T-helper 2 cell treated with Interferon-gamma antibody and Interleukin-4, amounts not matched to agents 5 μg/mL and 100 μg/mL, for 36 hours (primary cell): ENCODE data around the gene CRISP2.
"Not testable (repeated sequence)": the region's sequence is repeated elsewhere in the genome, so short reads cannot be mapped to it uniquely, and the experiment has no call there.

ENCODE experiments used
- DNase-seq: peaks from one replicate; pipeline ENCODE4 v3.0.0; 2021; ENCODE audit warnings: low spot score
- H3K27ac Mint-ChIP-seq: one replicate; pipeline ENCODE4 v1.8.0; 2021; ENCODE audit warnings: mild to moderate bottlenecking, mixed read lengths
- H3K27me3 Mint-ChIP-seq: one replicate; pipeline ENCODE4 v1.8.0; 2021; ENCODE audit warnings: low read depth, mixed read lengths
- H3K36me3 Mint-ChIP-seq: one replicate; pipeline ENCODE4 v1.8.0; 2021; ENCODE audit warnings: low read depth, mixed read lengths
- H3K4me1 Mint-ChIP-seq: one replicate; pipeline ENCODE4 v1.8.0; 2021; ENCODE audit warnings: low read depth, mixed read lengths
- H3K4me3 Mint-ChIP-seq: one replicate; pipeline ENCODE4 v1.8.0; 2022; ENCODE audit warnings: mild to moderate bottlenecking, moderate library complexity, mixed read lengths
- H3K9me3 Mint-ChIP-seq: one replicate; pipeline ENCODE4 v1.8.0; 2021; ENCODE audit warnings: mixed read lengths

The CRISP2 gene

DNA sequence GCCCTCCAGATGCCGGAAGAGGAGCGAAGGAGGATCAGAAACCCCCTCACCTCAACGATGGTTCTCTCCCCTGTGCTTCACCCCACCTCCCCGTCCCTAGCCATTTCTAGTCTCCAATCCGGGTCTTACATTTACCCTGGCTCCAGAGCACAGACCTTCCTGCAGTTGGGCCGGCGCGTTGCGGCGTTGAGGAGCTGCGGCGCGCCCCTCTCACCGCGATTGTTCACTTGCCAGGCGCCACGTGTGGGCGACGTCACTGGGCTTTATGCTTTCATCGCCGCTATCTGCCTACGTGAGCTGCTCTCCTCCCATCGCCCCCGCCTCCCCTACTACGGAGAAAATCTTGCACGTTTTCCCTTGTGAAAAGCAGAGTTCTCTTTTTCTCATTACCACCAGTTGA, at the start of gene CRISP2:
Gene CRISP2 (minus strand): TSS at position 198 of the 400 bp plus-strand sequence. CDS start 4,347 bp downstream, outside the sequence.
- H3K4me3 Mint-ChIP-seq = no peak within 1 kb of the TSS
- DNase-seq = no peak
- H3K27me3 Mint-ChIP-seq = no peaks in the 10 kb centered on the region
- peaks cover 10% of the 10 kb centered on the region for H3K9me3 Mint-ChIP-seq
- no peaks in the 10 kb centered on the region for H3K4me1 Mint-ChIP-seq
- H3K36me3 Mint-ChIP-seq = no peaks in the 10 kb centered on the region
- H3K27ac Mint-ChIP-seq = no peak within 1 kb of the TSS

GRCh38 chr6:49744259-49744658, 30.9 kb upstream of the CRISP2 start, which contains the start of gene CRISP3:
CRISP3 (minus strand) TSS chr6:49744388; CDS start chr6:49744367, 21 bp downstream.
- no peak for DNase-seq
- H3K36me3 Mint-ChIP-seq = no peaks in the 10 kb centered on the region
- H3K9me3 Mint-ChIP-seq = no peaks in the 10 kb centered on the region
- no peak within 1 kb of the TSS for H3K4me3 Mint-ChIP-seq
- H3K27ac Mint-ChIP-seq = no peak within 1 kb of the TSS
- H3K27me3 Mint-ChIP-seq = no peaks in the 10 kb centered on the region
- H3K4me1 Mint-ChIP-seq = no peaks in the 10 kb centered on the region

DNA sequence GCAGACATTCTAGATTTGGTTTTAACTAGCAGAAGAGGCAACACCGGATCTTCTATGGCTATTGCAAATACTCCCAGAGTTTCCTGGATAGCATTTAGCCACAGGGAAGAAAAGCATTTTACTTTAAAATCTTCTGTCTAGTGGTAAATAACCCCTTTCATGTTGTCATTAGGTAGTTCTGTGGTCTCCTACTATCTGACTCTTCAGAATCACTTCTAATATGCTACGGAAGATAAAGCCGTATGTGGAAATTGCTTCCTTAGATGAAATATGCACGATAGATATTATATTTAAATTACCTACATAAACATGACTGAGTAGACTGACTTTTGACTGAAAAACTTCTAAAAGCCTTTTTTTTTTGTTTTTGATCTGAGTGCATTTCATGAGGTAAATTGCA, 30.1 kb upstream of the CRISP2 start:
- Mint-ChIP-seq H3K27ac (no peak overlapping the region), H3K9me3 (no peaks in the 10 kb centered on the region), H3K27me3 (no peaks in the 10 kb centered on the region), H3K4me1 (no peaks in the 10 kb centered on the region), H3K4me3 (no peak overlapping the region), H3K36me3 (no peaks in the 10 kb centered on the region)
- no peak for DNase-seq

DNA sequence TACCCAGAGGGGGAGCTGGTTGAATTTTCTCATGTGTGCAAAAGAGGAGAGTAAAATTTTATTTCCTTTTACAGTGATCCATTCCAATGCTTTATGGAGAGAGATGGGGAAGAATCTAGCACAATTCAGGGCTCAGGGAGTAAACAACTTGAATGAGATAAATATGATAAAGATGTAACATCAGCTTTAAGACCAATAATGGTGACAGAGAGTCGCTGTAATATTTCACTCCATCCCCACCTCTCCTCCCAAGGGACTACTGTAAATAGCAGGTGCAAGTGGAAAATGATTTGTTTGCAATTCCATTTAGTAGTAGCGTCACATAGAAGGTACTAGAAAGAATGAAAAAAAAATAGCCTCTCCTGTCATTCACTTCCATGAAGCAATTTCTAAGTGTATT, 26.1 kb upstream of the CRISP2 start:
- Mint-ChIP-seq H3K27ac (no peak overlapping the region), H3K36me3 (no peaks in the 10 kb centered on the region), H3K4me1 (no peaks in the 10 kb centered on the region), H3K4me3 (no peak overlapping the region), H3K27me3 (no peaks in the 10 kb centered on the region), H3K9me3 (no peaks in the 10 kb centered on the region)
- no peak for DNase-seq

DNA sequence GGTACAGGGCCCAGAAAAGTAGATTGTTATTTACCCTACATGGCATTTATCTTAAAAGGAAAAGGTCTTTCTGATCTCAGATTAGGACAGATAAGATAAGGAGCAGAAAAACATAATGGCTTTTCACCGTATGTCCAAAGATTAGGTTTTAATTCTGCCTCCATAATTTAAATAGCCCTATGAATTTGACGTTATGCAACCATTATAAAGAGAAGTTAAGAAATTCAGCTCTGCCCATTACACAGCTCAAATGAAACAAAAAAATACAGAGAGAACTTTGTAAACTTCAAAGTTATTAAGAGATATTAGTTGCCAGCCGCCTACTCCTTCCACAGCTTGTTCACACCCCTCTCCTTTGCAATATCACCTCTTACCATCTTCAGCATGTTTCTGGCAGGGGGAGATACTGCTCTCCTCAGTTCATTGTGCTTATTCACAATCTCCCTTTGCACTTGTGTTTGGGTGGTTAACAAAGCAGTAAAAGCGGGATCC, 22.7 kb upstream of the CRISP2 start:
- Mint-ChIP-seq H3K9me3 (no peaks in the 10 kb centered on the region), H3K4me1 (no peaks in the 10 kb centered on the region), H3K27ac (no peak overlapping the region), H3K36me3 (no peaks in the 10 kb centered on the region), H3K4me3 (no peak overlapping the region), H3K27me3 (no peaks in the 10 kb centered on the region)
- DNase-seq = no peak

- no peaks in the 10 kb centered on the region for H3K4me1 Mint-ChIP-seq
- no peak overlapping the region for H3K4me3 Mint-ChIP-seq
- H3K9me3 Mint-ChIP-seq = no peaks in the 10 kb centered on the region
- H3K27ac Mint-ChIP-seq = no peak overlapping the region
- H3K36me3 Mint-ChIP-seq = no peaks in the 10 kb centered on the region
- H3K27me3 Mint-ChIP-seq = no peaks in the 10 kb centered on the region
- DNase-seq = no peak
These were observed 20.3 kb upstream of the CRISP2 start for GRCh38 chr6:49733680-49734079.

- Mint-ChIP-seq H3K27ac (no peak overlapping the region), H3K36me3 (no peaks in the 10 kb centered on the region), H3K27me3 (no peaks in the 10 kb centered on the region), H3K4me3 (no peak overlapping the region), H3K9me3 (no peaks in the 10 kb centered on the region), H3K4me1 (no peaks in the 10 kb centered on the region)
- DNase-seq = no peak
These were observed 19.4 kb upstream of the CRISP2 start for GRCh38 chr6:49732781-49733180.

DNA sequence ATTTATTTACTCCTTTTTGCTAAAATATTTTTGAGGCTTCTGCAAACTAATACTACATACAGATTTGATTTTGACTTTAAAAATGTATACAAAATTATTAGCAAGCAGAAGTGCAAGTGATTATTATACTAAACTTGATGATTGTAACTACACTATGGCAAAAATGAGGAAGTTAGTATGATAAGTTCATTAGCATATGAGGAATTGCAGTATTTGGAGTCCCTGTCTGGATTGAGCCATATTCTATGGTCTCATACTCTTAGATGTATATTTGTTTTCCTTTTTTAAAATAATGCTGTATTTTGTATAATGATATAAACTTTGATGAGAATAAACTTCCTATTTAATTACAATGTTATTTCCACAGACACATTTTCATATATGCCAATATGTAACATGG, 16.9 kb upstream of the CRISP2 start:
- H3K9me3 Mint-ChIP-seq = peaks cover 4% of the 10 kb centered on the region

DNA sequence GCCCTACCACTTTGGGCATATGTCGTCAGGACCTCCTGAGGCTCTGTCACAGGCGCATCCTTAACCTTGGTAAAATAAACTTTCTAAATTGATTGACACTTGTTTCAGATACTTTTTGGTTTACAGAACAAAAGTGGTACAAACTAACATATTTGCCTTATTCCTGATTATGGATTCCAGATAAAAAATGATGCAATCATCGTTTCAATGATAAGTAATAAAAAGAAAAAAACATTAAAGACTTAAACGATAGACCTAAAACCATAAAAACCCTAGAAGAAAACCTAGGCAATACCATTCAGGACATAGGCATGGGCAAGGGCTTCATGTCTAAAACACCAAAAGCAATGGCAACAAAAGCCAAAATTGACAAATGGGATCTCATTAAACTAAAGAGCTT, 10.6 kb upstream of the CRISP2 start:
- not testable (repeated sequence) for DNase-seq, H3K36me3 Mint-ChIP-seq, H3K4me1 Mint-ChIP-seq, H3K27me3 Mint-ChIP-seq, H3K27ac Mint-ChIP-seq, H3K4me3 Mint-ChIP-seq
- peaks cover 13% of the 10 kb centered on the region for H3K9me3 Mint-ChIP-seq

More for the DNA sequence above, 16.9 kb upstream of the CRISP2 start:
- Mint-ChIP-seq H3K27ac (no peak overlapping the region), H3K36me3 (no peaks in the 10 kb centered on the region), H3K4me3 (no peak overlapping the region), H3K4me1 (no peaks in the 10 kb centered on the region), H3K27me3 (no peaks in the 10 kb centered on the region)
- no peak for DNase-seq

DNA sequence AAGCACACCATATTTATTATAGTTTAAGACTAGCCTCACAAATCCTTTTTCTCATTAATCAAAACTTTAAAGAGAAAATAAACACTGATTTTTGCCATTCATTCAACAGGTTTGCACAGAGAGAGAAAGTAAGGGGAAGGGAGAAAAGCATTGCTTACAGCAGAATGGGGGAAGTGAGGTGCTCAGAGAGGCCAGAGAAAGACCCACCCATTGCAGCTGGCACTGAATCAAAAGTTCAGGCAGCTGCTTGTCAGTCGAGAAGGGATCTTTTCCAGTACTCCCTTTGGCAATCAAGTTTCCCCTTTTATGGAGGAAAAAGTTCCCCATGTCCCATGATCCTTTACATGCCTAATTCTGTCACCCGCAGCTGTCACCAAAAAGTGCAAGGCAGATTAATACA, 8.0 kb upstream of the CRISP2 start:
- no peaks in the 10 kb centered on the region for H3K4me1 Mint-ChIP-seq
- H3K4me3 Mint-ChIP-seq = no peak overlapping the region
- no peak overlapping the region for H3K27ac Mint-ChIP-seq
- H3K36me3 Mint-ChIP-seq = no peaks in the 10 kb centered on the region
- no peaks in the 10 kb centered on the region for H3K27me3 Mint-ChIP-seq
- DNase-seq = no peak
- H3K9me3 Mint-ChIP-seq = peaks cover 13% of the 10 kb centered on the region

- DNase-seq = no peak
- H3K9me3 Mint-ChIP-seq = peaks cover 9% of the 10 kb centered on the region
- H3K4me3 Mint-ChIP-seq = no peak overlapping the region
- no peaks in the 10 kb centered on the region for H3K4me1 Mint-ChIP-seq
- H3K36me3 Mint-ChIP-seq = no peaks in the 10 kb centered on the region
- no peaks in the 10 kb centered on the region for H3K27me3 Mint-ChIP-seq
- H3K27ac Mint-ChIP-seq = no peak overlapping the region
These were observed 7.0 kb upstream of the CRISP2 start for GRCh38 chr6:49720372-49720771.

DNA sequence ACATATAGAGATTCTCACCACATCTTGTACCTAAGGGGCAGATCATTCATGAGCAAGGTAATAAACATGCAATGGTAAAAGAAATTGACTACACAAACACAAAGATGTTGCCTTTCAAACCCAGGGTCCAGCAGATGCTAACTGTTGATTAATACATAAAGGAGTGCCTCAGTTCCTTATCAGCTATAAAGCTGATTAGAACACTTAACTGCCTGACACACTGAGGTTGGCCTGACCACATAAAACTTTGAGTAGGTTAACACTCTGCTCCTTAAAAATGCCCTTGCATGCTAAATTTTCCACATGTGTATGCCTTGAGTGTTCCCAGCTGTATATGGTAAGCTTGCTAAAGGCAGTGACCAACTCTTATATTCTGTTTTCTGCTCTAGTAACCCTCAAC, 14.9 kb downstream of the CRISP2 start:
- H3K4me3 Mint-ChIP-seq = no peak overlapping the region
- no peaks in the 10 kb centered on the region for H3K4me1 Mint-ChIP-seq
- no peaks in the 10 kb centered on the region for H3K36me3 Mint-ChIP-seq
- peaks cover 10% of the 10 kb centered on the region for H3K9me3 Mint-ChIP-seq
- no peaks in the 10 kb centered on the region for H3K27me3 Mint-ChIP-seq
- no peak for DNase-seq
- no peak overlapping the region for H3K27ac Mint-ChIP-seq

DNA sequence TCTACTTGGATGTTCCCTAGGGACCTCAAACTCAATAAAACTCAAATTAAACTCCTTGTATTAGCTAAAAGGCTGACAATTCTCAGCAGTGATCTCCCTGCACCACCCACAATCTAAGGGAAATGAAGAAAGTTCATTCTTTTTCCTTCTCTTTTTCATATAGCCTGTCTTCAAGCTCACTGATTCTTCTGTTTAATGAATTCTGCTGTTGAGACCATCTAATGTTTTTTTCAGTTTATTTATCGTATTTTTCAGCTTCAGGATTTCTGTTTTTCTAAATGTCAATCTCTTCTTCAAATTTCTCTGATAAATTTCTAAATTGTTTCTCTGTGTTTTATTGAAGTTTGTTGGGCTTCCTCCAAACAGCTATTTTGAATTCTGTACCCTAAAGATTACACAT, 19.8 kb downstream of the CRISP2 start:
- Mint-ChIP-seq H3K36me3 (no peaks in the 10 kb centered on the region), H3K4me1 (no peaks in the 10 kb centered on the region), H3K27me3 (no peaks in the 10 kb centered on the region), H3K4me3 (no peak overlapping the region), H3K9me3 (peaks cover 22% of the 10 kb centered on the region), H3K27ac (no peak overlapping the region)
- DNase-seq = no peak

DNA sequence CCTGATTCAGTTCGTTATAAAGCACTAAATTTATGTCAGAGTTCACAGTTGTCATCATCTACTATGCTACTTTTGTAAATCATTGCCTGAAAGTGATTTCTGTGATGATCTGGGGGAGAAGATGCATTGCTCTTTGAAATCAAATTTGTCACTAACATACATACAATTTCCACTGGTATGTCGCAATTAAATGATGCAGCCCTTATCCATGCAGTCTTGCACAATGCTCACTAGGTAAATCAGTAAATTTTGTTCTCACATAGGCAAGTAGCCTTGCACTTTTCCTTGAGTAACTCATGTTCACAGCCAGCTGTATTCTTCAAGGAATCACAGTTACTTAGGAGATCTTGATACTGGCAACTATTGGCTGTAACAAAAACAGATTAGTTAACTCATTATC, 20.8 kb downstream of the CRISP2 start:
- Mint-ChIP-seq H3K4me3 (no peak overlapping the region), H3K4me1 (no peaks in the 10 kb centered on the region), H3K36me3 (no peaks in the 10 kb centered on the region), H3K27ac (no peak overlapping the region), H3K9me3 (peaks cover 22% of the 10 kb centered on the region), H3K27me3 (no peaks in the 10 kb centered on the region)
- DNase-seq = no peak

DNA sequence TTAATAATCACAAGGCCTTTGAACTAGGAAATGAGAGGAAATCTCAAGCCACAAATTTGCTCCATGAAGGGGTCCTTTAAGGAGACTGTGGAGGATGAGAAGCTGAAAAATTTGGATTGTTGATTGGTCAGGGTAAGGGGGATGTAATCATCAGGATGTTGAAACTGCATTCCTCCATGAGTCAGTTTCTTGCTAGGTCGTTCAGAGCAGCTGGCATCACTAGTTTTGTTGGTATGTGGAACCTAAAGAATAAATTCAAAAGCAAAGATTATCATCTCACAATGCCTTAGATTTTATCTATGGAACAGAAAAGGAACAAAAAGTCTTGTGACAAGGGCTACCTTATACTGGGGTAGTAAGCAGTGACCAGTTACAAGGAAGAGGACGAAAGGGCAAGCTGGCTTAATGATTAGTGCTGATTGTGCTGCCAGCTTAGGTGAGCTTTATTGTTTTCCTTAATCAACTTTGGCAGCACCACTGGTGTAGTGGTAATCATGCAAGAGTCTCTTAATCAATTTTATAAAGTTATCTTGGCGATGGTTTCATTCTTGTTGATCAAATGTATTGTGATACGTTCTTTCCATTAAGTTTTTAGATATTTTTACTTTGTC, 36.6 kb downstream of the CRISP2 start:
- H3K27me3 Mint-ChIP-seq = no peaks in the 10 kb centered on the region
- no peak for DNase-seq
- no peak overlapping the region for H3K27ac Mint-ChIP-seq
- no peak overlapping the region for H3K4me3 Mint-ChIP-seq
- no peaks in the 10 kb centered on the region for H3K36me3 Mint-ChIP-seq
- H3K9me3 Mint-ChIP-seq = peaks cover 4% of the 10 kb centered on the region
- H3K4me1 Mint-ChIP-seq = no peaks in the 10 kb centered on the region
